B cell (primary cell): ENCODE results near the gene ATAD3C.

Experiments
- CTCF ChIP-seq: fragments of 200-600 bp; IDR thresholded peaks from one replicate; pipeline ENCODE4 v1.8.0; 2022; ENCODE audit warnings: antibody characterized with exemption, mild to moderate bottlenecking
- EZH2 ChIP-seq: IDR thresholded peaks from 2 replicates; pipeline ENCODE4 v1.6.1; 2012; ENCODE audit warnings: borderline replicate concordance, low read depth, mild to moderate bottlenecking, moderate library complexity, low read length; ENCODE audit not compliant: insufficient read depth, poor library complexity, severe bottlenecking

- no peak for TF ChIP-seq CTCF
- TF ChIP-seq EZH2: no peak
Measured at GRCh38 chr1:1420654-1421141, 28.8 kb upstream of the ATAD3C start.
